Activated T-helper 1 cell treated with anti-CD3 and anti-CD28 coated beads, Interleukin-12 subunit alpha, Interleukin-12 subunit beta, Interleukin-2, Interleukin-4 antibody, amounts not matched to agents 30 ng/mL and 10 ng/mL and 1 ng/mL, durations not matched to agents 14 hours and 24 hours and 36 hours (primary cell): ENCODE measurements around the gene GPR139. TPM values are rescaled to one million over a fixed set of nuclear protein-coding genes. Genes with fewer than 3 reads are reported as not detected.

ENCODE experiments used
- DNase-seq: peaks from one replicate; pipeline ENCODE4 v3.0.0; 2021; ENCODE audit warnings: low spot score
- H3K27ac Mint-ChIP-seq: one replicate; pipeline ENCODE4 v1.8.0; 2021; ENCODE audit warnings: mild to moderate bottlenecking, mixed read lengths
- H3K27me3 Mint-ChIP-seq: one replicate; pipeline ENCODE4 v1.8.0; 2022; ENCODE audit warnings: mild to moderate bottlenecking, moderate library complexity, mixed read lengths; ENCODE audit not compliant: insufficient read depth
- H3K36me3 Mint-ChIP-seq: one replicate; pipeline ENCODE4 v1.8.0; 2021; ENCODE audit warnings: low read depth, mixed read lengths
- H3K4me1 Mint-ChIP-seq: one replicate; pipeline ENCODE4 v1.8.0; 2021; ENCODE audit warnings: low read depth, mixed read lengths
- H3K4me3 Mint-ChIP-seq: one replicate; pipeline ENCODE4 v1.8.0; 2021; ENCODE audit warnings: mild to moderate bottlenecking, moderate library complexity, mixed read lengths
- H3K9me3 Mint-ChIP-seq: one replicate; pipeline ENCODE4 v1.8.0; 2021; ENCODE audit warnings: mixed read lengths
- intact Hi-C: fragments of 100-400 bp; cut with micrococcal nuclease; formaldehyde crosslinking; loops from one replicate; pipeline ENCODE4 v1.15.1; 2024
- total RNA-seq: library from RNA; stranded (reverse); gene quantifications from 2 replicates; pipeline ENCODE4 v1.2.3, GENCODE V29; 2022

GPR139 gene
- not detected in 2 replicates for total RNA-seq

DNA sequence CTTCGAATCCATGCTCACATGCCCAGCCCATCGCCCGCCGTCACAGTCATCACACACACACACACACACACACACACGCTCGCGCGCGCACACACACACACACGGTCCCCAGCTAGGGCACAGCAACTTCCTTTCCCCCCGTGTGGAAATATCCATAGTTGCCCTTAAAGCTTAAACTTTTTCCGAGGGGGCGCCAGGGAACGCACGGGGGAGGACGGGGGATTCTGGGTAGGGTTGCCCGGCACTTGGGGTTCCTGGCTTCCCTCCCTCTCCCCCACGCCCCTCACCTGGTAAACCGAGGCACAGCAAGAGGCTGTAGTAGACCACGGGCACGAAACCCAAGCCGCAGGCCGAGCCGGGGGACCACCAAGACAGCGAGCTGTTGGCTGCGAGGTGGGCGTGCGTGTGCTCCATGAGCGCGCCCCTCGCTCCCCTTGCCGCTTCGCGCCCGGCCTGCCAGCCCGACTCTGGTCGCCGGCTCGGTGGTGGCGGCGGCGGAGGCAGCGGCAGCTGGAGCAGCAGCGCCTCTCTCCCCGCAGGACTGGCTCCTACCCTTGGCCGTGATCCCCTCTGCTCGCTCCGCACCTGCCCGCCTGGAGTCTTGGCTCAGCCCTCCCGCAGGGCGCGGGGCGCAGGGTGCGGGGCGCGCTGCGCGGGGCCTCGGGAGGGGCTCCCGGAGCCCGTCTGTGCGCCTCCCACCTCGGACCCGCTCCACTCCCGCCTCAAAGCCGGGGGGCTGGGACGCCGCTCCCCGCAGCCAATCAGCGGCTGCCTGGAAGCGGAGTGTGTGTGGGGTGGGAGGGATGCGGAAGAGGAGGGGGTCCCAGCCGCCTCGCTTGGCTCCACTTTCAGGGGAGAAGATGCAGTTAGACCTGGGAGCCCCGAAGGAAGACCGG is at the start of gene GPR139:
TSS of gene GPR139 (minus strand) at position 688 of the 896 bp plus-strand sequence. CDS start at position 414, 274 bp downstream.
- H3K9me3 Mint-ChIP-seq = no peaks in the 10 kb centered on the region
- H3K4me1 Mint-ChIP-seq = no peaks in the 10 kb centered on the region
- H3K27ac Mint-ChIP-seq = no peak within 1 kb of the TSS
- no peaks in the 10 kb centered on the region for H3K36me3 Mint-ChIP-seq
- no peak within 1 kb of the TSS for H3K4me3 Mint-ChIP-seq
- intact Hi-C loops = no loop called here
- peaks cover 18% of the 10 kb centered on the region for H3K27me3 Mint-ChIP-seq
- DNase-seq = no peak

DNA sequence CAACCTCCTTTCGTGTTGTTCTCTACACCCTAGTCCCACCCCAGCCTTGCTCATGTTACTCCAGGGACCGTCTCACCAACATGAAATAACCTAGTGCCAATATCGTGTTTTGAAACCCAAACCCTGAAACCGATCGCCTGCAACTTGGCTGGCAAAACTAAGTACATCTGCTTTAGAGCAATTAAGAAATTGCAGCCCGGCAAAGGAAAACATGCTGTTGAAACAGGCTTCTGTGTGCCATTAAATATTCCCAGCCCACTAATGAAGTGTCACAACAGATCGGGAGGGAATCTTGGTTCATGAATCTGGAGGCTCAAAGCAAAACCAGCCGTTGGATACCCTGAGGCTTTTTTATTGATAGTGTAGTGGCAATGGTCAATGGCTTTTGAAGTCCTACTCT is 48.3 kb upstream of the GPR139 start:
- DNase-seq = no peak
- H3K4me3 Mint-ChIP-seq = no peak overlapping the region
- peaks cover 21% of the 10 kb centered on the region for H3K9me3 Mint-ChIP-seq
- H3K27me3 Mint-ChIP-seq = no peaks in the 10 kb centered on the region
- no peaks in the 10 kb centered on the region for H3K4me1 Mint-ChIP-seq
- H3K27ac Mint-ChIP-seq = no peak overlapping the region
- H3K36me3 Mint-ChIP-seq = no peaks in the 10 kb centered on the region
- intact Hi-C loops = no loop called here

DNA sequence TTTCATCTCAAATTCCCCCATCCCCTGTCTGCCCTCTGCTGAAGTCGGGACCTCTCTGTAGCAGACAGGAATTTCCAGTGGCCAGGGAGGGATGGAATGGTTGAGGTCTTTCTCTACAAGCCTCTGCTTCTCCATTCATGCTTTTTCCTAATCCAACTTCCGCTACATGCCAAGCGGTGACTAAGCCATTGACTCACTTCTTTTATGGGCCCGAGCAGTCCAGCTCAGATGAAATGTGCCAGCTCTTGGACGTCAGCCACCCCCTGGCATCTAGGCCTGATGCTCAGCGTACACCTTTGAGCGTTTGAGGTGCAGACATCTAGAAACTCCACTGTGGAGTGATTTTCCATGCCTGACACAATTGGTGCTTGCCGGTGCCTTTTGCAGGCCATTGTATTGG is 40.7 kb upstream of the GPR139 start:
- no peak for DNase-seq
- intact Hi-C loops = no loop called here
- Mint-ChIP-seq H3K27ac (no peak overlapping the region), H3K27me3 (no peaks in the 10 kb centered on the region), H3K4me1 (no peaks in the 10 kb centered on the region), H3K4me3 (no peak overlapping the region), H3K36me3 (no peaks in the 10 kb centered on the region), H3K9me3 (no peaks in the 10 kb centered on the region)

DNA sequence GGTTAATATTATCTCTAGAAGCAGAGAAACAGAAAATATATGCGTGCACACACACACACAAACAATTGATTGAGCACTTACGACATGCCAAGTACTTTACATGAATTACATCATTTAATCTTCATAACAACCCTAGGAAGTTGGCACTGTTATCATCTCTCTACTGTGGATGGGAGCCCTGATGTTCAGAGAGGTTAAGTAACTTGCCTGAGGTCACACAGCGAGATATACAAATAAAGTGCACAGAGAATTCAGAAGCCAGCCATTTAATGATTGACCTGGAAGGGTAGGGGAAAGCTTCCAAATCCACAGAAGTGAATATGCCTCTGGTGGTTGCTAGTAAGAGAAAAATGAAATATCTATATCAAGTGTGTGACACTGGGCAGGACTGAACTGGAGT is 37.5 kb upstream of the GPR139 start:
- intact Hi-C loops = no loop called here
- Mint-ChIP-seq H3K4me1 (no peaks in the 10 kb centered on the region), H3K36me3 (no peaks in the 10 kb centered on the region), H3K27me3 (no peaks in the 10 kb centered on the region), H3K27ac (no peak overlapping the region), H3K9me3 (no peaks in the 10 kb centered on the region), H3K4me3 (no peak overlapping the region)
- DNase-seq = no peak

DNA sequence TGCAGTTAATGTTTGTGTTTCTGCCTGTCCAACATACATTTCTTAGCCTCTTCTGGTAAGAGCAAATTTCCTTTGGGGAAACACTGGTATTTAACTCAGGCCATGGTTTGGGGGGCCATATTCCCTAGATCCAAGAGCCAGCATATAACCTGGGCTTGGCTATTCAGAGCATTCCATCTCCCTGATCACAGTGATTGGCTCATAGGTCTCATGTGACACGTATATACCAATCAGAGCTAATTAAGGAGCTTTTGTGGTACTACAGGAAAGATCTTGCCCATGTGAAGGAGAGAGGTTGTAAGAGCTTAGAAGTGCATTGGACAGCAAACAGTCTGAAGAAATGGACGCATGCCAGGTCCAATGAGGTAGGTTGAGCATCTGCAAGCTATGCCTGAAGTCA is 33.4 kb upstream of the GPR139 start:
- DNase-seq = no peak

DNA sequence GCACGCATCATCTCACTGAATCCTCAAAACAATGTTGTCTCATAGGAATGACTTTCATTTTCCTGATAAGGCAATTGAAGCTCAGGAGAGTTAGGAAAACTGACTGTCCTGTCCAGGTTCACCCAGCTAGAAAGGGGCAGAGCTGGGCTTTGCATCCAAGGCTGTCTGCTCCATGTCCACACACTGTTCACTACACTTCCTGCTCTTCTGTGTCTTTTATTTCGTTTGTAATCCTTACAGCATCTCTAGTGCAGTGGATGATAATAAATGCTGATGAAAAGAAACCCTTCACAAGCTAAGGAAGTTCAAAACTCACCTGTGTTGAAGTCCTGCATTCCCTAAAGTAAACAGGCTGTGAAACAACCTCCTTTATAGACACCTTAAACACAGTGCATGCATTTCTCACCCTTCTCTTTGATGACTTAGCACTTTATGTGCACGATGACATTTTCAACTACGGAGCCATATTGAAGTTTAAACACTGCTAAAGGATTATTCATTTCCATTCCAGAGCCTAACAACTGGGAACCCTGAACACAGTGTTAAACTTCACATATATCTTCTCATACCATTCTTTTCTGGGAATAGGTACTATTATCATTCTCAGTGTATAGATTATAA is 31.0 kb upstream of the GPR139 start:
- no peak overlapping the region for H3K27ac Mint-ChIP-seq
- H3K9me3 Mint-ChIP-seq = no peaks in the 10 kb centered on the region
- no peaks in the 10 kb centered on the region for H3K36me3 Mint-ChIP-seq
- no peaks in the 10 kb centered on the region for H3K4me1 Mint-ChIP-seq
- intact Hi-C loops = no loop called here
- no peaks in the 10 kb centered on the region for H3K27me3 Mint-ChIP-seq
- H3K4me3 Mint-ChIP-seq = no peak overlapping the region
- no peak for DNase-seq

More for the DNA sequence above, 33.4 kb upstream of the GPR139 start:
- intact Hi-C loops = no loop called here
- Mint-ChIP-seq H3K9me3 (no peaks in the 10 kb centered on the region), H3K36me3 (no peaks in the 10 kb centered on the region), H3K4me3 (no peak overlapping the region), H3K4me1 (no peaks in the 10 kb centered on the region), H3K27ac (no peak overlapping the region), H3K27me3 (no peaks in the 10 kb centered on the region)

DNA sequence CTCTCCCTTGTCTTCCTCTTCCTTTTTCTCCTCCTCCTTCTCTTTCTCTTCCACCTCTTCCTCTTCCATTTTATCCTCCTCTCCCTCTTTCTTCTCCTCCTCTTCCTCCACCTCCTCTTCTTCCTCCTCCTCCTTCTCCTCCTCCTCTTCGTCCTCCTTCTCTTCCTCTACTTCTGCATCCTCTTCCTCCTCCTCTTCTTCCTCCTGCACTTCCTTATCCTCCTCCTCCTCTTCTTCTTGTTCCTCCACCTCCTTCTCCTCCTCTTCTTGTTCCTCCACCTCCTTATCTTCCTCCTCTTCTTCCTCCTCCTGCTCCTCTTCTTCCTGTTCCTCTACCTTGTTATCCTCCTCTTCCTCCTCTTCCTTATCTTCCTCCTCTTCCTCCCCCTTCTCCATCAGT is 28.8 kb upstream of the GPR139 start:
- H3K27me3 Mint-ChIP-seq = no peaks in the 10 kb centered on the region
- no peak overlapping the region for H3K4me3 Mint-ChIP-seq
- intact Hi-C loops = no loop called here
- peaks cover 5% of the 10 kb centered on the region for H3K9me3 Mint-ChIP-seq
- no peak for DNase-seq
- no peaks in the 10 kb centered on the region for H3K36me3 Mint-ChIP-seq
- H3K27ac Mint-ChIP-seq = no peak overlapping the region
- H3K4me1 Mint-ChIP-seq = no peaks in the 10 kb centered on the region

DNA sequence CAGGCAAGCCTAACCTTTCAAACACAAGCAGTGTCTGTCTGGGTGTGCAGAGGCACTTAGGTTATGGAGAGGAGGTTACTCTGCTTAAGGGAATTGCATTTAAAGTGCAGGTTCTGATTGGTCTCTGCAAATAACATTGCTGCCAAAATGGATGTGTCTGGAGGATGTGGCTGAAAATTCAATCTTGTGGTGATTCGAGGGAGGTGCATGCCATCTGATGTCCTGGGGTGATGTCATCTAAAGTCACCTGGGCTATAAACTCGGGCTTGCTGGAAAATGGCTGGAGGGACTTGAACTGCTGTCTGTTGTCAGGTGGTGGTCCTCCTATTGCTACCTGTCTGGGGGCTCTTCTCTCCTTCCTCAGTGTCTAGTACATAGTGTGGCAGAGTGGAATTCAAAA is 28.3 kb upstream of the GPR139 start:
- Mint-ChIP-seq H3K4me1 (no peaks in the 10 kb centered on the region), H3K36me3 (no peaks in the 10 kb centered on the region), H3K27ac (no peak overlapping the region), H3K27me3 (no peaks in the 10 kb centered on the region), H3K9me3 (peaks cover 5% of the 10 kb centered on the region), H3K4me3 (no peak overlapping the region)
- intact Hi-C loops = no loop called here
- DNase-seq = no peak

DNA sequence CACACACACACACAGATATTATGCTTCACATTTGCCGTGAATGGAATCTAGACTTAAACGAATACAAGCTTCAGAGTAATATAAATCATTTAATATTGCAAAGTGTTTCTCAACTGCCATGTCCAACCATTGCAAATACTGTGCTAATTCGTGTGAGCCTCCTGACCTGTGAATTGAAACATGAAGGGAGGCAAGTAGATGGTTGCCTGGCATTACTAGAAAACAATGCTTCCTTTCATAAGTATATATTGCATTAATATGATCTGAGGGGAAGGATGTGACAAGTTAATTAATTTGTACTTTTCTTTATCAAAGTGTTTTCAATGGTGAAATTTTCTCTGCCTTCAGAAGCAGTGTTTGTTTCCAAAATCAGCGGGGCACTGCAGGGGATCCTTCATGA is 25.7 kb upstream of the GPR139 start:
- no peaks in the 10 kb centered on the region for H3K36me3 Mint-ChIP-seq
- no peak overlapping the region for H3K4me3 Mint-ChIP-seq
- intact Hi-C loops = no loop called here
- no peaks in the 10 kb centered on the region for H3K27me3 Mint-ChIP-seq
- H3K4me1 Mint-ChIP-seq = no peaks in the 10 kb centered on the region
- H3K27ac Mint-ChIP-seq = no peak overlapping the region
- peaks cover 7% of the 10 kb centered on the region for H3K9me3 Mint-ChIP-seq
- DNase-seq = no peak

DNA sequence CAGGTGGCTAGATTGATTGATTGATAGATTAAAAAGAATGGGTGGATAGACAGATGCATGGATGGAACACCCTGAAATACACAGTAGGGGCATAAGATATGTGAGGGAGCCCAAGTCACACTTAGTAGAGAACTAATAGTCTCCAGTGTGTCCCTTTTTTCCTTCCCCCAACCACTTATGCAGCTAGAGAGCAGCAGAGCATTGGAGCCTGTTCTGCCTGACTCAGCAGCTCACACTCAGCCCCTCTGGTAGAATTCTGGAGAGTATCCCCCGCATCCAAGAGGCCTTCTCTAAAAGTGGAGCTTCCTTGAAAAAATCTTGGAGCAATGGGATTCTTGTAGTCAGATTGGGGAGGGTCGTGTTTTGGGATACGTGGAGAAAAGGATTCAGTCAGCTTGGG is 20.5 kb upstream of the GPR139 start:
- H3K27ac Mint-ChIP-seq = no peak overlapping the region

DNA sequence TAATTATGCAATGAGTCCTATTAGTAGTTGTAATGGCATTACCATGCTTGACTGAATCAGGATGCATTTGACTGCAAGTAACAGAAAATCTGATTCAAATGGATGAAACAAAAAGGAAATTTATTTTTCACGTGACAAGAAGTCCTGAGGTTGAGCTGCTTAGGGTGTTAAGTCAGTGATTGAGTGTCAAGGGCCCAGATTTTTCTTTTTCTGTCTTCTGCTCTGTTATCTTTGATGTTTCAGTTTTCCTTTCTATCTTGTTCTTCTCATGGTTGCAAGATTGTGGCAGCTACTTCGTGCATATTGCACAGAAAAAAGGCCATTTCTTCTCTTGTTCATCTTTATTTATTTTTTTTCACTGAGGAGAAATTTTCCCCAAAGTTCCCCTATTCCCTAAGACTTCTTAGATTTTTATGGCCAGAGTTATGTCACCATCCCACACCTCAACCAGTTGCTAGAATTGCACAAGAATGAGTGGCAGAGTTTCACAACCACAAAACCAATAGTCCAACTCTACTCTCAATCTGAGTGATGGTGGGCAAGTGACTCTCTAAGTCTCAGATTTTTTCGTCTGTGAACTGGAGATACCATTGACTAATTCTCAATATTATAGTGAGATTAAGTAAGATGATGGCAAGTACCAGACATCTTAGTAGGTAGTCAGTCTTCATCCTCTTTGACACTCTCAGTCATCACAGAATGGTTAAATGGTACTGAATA is 15.7 kb upstream of the GPR139 start:
- H3K27ac Mint-ChIP-seq = no peak overlapping the region
- no peaks in the 10 kb centered on the region for H3K36me3 Mint-ChIP-seq
- H3K4me1 Mint-ChIP-seq = no peaks in the 10 kb centered on the region
- H3K4me3 Mint-ChIP-seq = no peak overlapping the region
- peaks cover 2% of the 10 kb centered on the region for H3K27me3 Mint-ChIP-seq
- H3K9me3 Mint-ChIP-seq = no peaks in the 10 kb centered on the region
- DNase-seq = no peak
- intact Hi-C loops = no loop called here

More for the DNA sequence above, 20.5 kb upstream of the GPR139 start:
- Mint-ChIP-seq H3K4me1 (no peaks in the 10 kb centered on the region), H3K36me3 (no peaks in the 10 kb centered on the region), H3K27me3 (peaks cover 2% of the 10 kb centered on the region), H3K9me3 (peaks cover 7% of the 10 kb centered on the region), H3K4me3 (no peak overlapping the region)
- DNase-seq = no peak
- intact Hi-C loops = no loop called here

DNA sequence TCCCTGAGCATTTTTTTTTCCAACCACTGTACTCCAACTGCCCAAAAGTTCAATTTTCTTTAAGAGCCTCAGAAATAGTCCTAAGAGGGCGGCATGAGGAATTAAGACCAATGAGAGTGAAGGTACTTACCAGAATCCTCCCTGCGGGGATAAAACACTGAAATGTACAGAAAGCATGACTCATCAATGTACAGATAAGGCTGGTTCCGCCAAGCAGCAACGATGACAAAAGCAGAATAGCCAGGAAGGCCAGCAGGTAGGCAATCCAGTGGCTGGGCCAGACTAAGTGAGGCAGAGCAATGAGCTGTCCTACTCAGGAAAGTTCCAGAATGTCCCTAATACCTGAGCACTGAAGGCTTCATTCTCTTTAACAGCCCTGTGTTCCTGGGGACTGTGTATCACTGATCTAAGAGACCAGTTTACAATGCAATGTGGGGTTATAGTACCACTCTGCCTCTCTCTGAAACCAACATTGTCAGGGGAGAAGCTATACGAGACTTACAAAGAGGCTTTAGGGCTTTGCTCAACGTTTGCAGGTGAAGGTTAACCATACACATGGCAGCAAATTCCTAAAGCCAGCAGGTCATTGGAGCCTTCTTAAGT is 11.0 kb upstream of the GPR139 start:
- intact Hi-C loops = no loop called here
- H3K27ac Mint-ChIP-seq = no peak overlapping the region
- H3K27me3 Mint-ChIP-seq = peaks cover 2% of the 10 kb centered on the region
- no peak overlapping the region for H3K4me3 Mint-ChIP-seq
- no peaks in the 10 kb centered on the region for H3K4me1 Mint-ChIP-seq
- H3K36me3 Mint-ChIP-seq = no peaks in the 10 kb centered on the region
- no peak for DNase-seq
- H3K9me3 Mint-ChIP-seq = no peaks in the 10 kb centered on the region

DNA sequence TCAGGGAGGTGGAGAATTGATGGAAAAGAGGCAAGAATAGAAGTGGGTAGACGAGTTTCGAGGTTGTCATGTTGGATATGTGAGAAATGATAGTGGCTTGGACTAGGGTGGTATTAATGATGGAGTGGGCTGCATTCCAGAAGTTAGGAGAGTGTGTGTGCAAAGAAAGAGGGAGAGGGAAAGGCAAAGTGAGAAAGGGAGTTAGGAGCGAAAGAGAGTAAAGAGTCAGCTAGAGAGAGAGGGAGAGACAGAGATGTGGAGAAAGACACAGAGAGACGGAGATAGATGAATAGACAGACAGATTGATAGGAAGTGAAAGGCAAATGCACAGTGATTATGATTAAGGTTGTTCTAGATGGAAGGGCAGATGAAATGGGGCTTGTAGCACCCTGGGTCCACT is 5.4 kb upstream of the GPR139 start:
- Mint-ChIP-seq H3K27ac (no peak overlapping the region), H3K4me1 (no peaks in the 10 kb centered on the region), H3K27me3 (peaks cover 12% of the 10 kb centered on the region), H3K36me3 (no peaks in the 10 kb centered on the region), H3K9me3 (no peaks in the 10 kb centered on the region), H3K4me3 (no peak overlapping the region)
- intact Hi-C loops = no loop called here
- no peak for DNase-seq
